Loucy (cell line): ENCODE data around the gene SCARF2.
"Not testable (repeated sequence)": the region's sequence is repeated elsewhere in the genome, so short reads cannot be mapped to it uniquely, and the experiment has no call there.

Source experiments
- H2AFZ ChIP-seq: fragments of 200-600 bp; sonication (generic); 2 replicates; pipeline ENCODE4 v1.6.0; 2016; ENCODE audit warnings: antibody characterized with exemption, mild to moderate bottlenecking, low read length, moderate library complexity
- H3F3A ChIP-seq: fragments of 200-600 bp; 2 replicates; pipeline ENCODE4 v1.6.0; 2016; ENCODE audit warnings: antibody characterized with exemption, low read depth, mild to moderate bottlenecking
- H3K27me3 ChIP-seq: fragments of 200-600 bp; sonication (generic); 2 replicates; pipeline ENCODE4 v1.6.1; 2014; ENCODE audit warnings: low read length, mild to moderate bottlenecking; ENCODE audit not compliant: insufficient read depth, poor library complexity, severe bottlenecking
- H3K36me3 ChIP-seq: fragments of 200-600 bp; sonication (generic); 2 replicates; pipeline ENCODE4 v1.6.1; 2016; ENCODE audit warnings: low read length; ENCODE audit not compliant: insufficient read depth
- H3K4me1 ChIP-seq: fragments of 200-600 bp; sonication (generic); 2 replicates; pipeline ENCODE4 v1.5.1; 2014; ENCODE audit warnings: low read length, mild to moderate bottlenecking; ENCODE audit not compliant: insufficient read depth, poor library complexity, severe bottlenecking
- H3K4me2 ChIP-seq: fragments of 200-600 bp; sonication (generic); 2 replicates; pipeline ENCODE4 v1.6.0; 2014; ENCODE audit warnings: antibody characterized with exemption, low read length, low read depth, mild to moderate bottlenecking; ENCODE audit not compliant: poor library complexity, severe bottlenecking
- H3K4me3 ChIP-seq: fragments of 200-600 bp; sonication (generic); 2 replicates; pipeline ENCODE4 v1.5.1; 2014; ENCODE audit warnings: low read length, mild to moderate bottlenecking, mixed read lengths; ENCODE audit not compliant: poor library complexity, severe bottlenecking
- H3K79me2 ChIP-seq: fragments of 200-600 bp; sonication (generic); 2 replicates; pipeline ENCODE4 v1.6.1; 2014; ENCODE audit warnings: low read length; ENCODE audit not compliant: insufficient read depth
- H3K9ac ChIP-seq: fragments of 200-600 bp; sonication (generic); 2 replicates; pipeline ENCODE4 v1.6.0; 2014; ENCODE audit warnings: mild to moderate bottlenecking, low read depth, low read length, moderate library complexity; ENCODE audit not compliant: poor library complexity, severe bottlenecking
- H3K9me2 ChIP-seq: fragments of 200-600 bp; sonication (generic); replicated peaks from 2 replicates; pipeline ENCODE4 v1.6.1; 2016; ENCODE audit warnings: low read depth, low read length, mixed read lengths
- H3K9me3 ChIP-seq: fragments of 200-600 bp; sonication (generic); 2 replicates; pipeline ENCODE4 v1.6.1; 2014; ENCODE audit warnings: mild to moderate bottlenecking, antibody characterized with exemption, low read length, low read depth; ENCODE audit not compliant: insufficient read depth
- H4K20me1 ChIP-seq: fragments of 200-600 bp; sonication (generic); 2 replicates; pipeline ENCODE4 v1.6.0; 2014; ENCODE audit warnings: antibody characterized with exemption, low read length, mild to moderate bottlenecking; ENCODE audit not compliant: insufficient read depth, poor library complexity, severe bottlenecking
- CTCF ChIP-seq: fragments of 200-600 bp; sonication (generic); conservative IDR thresholded peaks from 2 replicates; pipeline ENCODE4 v1.5.1; 2014; ENCODE audit warnings: mild to moderate bottlenecking, antibody characterized with exemption, low read length
- EZH2phosphoT487 ChIP-seq: fragments of 200-600 bp; IDR thresholded peaks from 2 replicates; pipeline ENCODE4 v1.6.1; 2018; ENCODE audit warnings: antibody characterized with exemption, mild to moderate bottlenecking, moderate library complexity, borderline replicate concordance

Gene SCARF2

GRCh38 chr22:20414059-20414440, 23.6 kb downstream of the SCARF2 start:
- Histone ChIP-seq H2AFZ (no peak overlapping the region), H3K79me2 (no peaks in the 10 kb centered on the region), H3K9me3 (no peaks in the 10 kb centered on the region), H3K4me3 (no peak overlapping the region), H3K27me3 (no peaks in the 10 kb centered on the region), H3K9me2 (no peaks in the 10 kb centered on the region), H3K36me3 (no peaks in the 10 kb centered on the region), H4K20me1 (no peaks in the 10 kb centered on the region), H3K4me2 (no peak overlapping the region), H3K9ac (no peak overlapping the region), H3K4me1 (no peaks in the 10 kb centered on the region), H3F3A (no peaks in the 10 kb centered on the region)
- TF ChIP-seq CTCF (no peak), EZH2phosphoT487 (no peak)

- Histone ChIP-seq H3K36me3 (no peaks in the 10 kb centered on the region), H3K9me3 (no peaks in the 10 kb centered on the region), H3K9ac (no peak overlapping the region), H3F3A (no peaks in the 10 kb centered on the region), H2AFZ (no peak overlapping the region), H3K4me1 (no peaks in the 10 kb centered on the region), H3K27me3 (no peaks in the 10 kb centered on the region), H3K79me2 (no peaks in the 10 kb centered on the region), H3K9me2 (no peaks in the 10 kb centered on the region), H3K4me2 (no peak overlapping the region), H4K20me1 (no peaks in the 10 kb centered on the region), H3K4me3 (no peak overlapping the region)
- TF ChIP-seq EZH2phosphoT487 (no peak), CTCF (no peak)
Observed at GRCh38 chr22:20413217-20414058, 24.2 kb downstream of the SCARF2 start.

- no peak overlapping the region for H3K9ac ChIP-seq
- H3K4me2 ChIP-seq, result no peak overlapping the region
- no peak for TF ChIP-seq CTCF
- no peak for TF ChIP-seq EZH2phosphoT487
- no peaks in the 10 kb centered on the region for H3K79me2 ChIP-seq
- H3K9me2 ChIP-seq, result no peaks in the 10 kb centered on the region
- H2AFZ ChIP-seq, result no peak overlapping the region
- H3K4me1 ChIP-seq, result no peaks in the 10 kb centered on the region
- H3K36me3 ChIP-seq, result no peaks in the 10 kb centered on the region
- H3K27me3 ChIP-seq, result no peaks in the 10 kb centered on the region
- no peaks in the 10 kb centered on the region for H4K20me1 ChIP-seq
- no peak overlapping the region for H3K4me3 ChIP-seq
- no peaks in the 10 kb centered on the region for H3F3A ChIP-seq
- H3K9me3 ChIP-seq, result no peaks in the 10 kb centered on the region
Observed at GRCh38 chr22:20412474-20413216, 25.0 kb downstream of the SCARF2 start.

GRCh38 chr22:20409385-20409784, 28.2 kb downstream of the SCARF2 start:
- H3K4me3 ChIP-seq, H2AFZ ChIP-seq, H3K4me1 ChIP-seq, H3K9ac ChIP-seq, H3K9me3 ChIP-seq, H3F3A ChIP-seq, H3K4me2 ChIP-seq, H3K9me2 ChIP-seq, H3K79me2 ChIP-seq, H4K20me1 ChIP-seq, H3K27me3 ChIP-seq: not testable (repeated sequence)
- peaks cover 18% of the 10 kb centered on the region; the same call in 1 of the 2 replicates for H3K36me3 ChIP-seq
